Measurements from ENCODE around the gene P2RX7. TPM values are rescaled to one million over a fixed set of nuclear protein-coding genes. Genes with fewer than 3 reads are reported as not detected.

The P2RX7 gene
- total and polyA plus RNA-seq, 5 donors from 2014 or later, result 3.4 to 23.5 (median 6.2) TPM

DNA sequence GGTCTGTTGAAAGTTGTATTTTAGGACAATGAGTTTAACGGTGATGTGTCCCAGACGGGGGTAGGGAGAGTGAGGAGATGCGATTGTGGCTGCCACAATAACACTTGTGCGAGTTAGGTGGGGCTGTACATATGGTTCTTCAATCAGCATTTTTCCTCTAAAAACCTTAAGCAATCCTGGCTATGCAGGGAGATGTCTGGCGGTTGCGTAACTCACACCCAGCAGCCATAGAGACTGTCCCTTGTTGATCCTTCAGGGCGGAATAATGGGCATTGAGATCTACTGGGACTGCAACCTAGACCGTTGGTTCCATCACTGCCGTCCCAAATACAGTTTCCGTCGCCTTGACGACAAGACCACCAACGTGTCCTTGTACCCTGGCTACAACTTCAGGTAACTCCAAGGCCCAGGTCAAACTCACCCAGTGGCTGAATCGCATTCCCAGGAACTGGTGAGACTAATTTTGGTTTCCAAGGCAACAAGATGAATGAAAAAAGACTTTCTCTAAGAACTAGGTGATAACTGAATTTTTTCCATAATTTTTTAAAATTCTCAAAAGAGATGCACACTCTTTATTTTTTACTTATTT lies 34.6 kb downstream of the P2RX7 start:
- H3K4me1 ChIP-seq (ENCODE audit: control insufficient read depth, insufficient read depth, low read length, poor library complexity, severe bottlenecking), result no peaks in the 10 kb centered on the region
- peaks cover 18% of the 10 kb centered on the region for H3K36me3 ChIP-seq (ENCODE audit: control insufficient read depth, insufficient read depth, low read length)
- no peaks in the 10 kb centered on the region for H3K27me3 ChIP-seq (ENCODE audit: control insufficient read depth, insufficient read depth, low read length)
- Mint-ChIP-seq H3K4me3 (no peak overlapping the region), H3K27ac (peak overlapping the region in 1 of 3 donors; percentile 31), H3K4me1 (peaks cover 0 to 5% (median 0%) of the 10 kb centered on the region in 4 donors), H3K9me3 (peaks cover 0 to 2% (median 0%) of the 10 kb centered on the region in 7 donors), H3K36me3 (peaks cover 29% of the 10 kb centered on the region), H3K27me3 (no peaks in the 10 kb centered on the region)
- ATAC-seq (ENCODE audit: low read depth in 2 of 2) (no peak), DNase-seq (no peak)
- H3K9me3 ChIP-seq (ENCODE audit: control insufficient read depth in 2 of 2, low read length in 2 of 2), result no peaks in the 10 kb centered on the region
- no peak overlapping the region for H3K27ac ChIP-seq (ENCODE audit: insufficient read depth, low read length, poor library complexity, severe bottlenecking)
- H3K4me3 ChIP-seq (ENCODE audit: low read depth, low read length), result no peak overlapping the region

DNA sequence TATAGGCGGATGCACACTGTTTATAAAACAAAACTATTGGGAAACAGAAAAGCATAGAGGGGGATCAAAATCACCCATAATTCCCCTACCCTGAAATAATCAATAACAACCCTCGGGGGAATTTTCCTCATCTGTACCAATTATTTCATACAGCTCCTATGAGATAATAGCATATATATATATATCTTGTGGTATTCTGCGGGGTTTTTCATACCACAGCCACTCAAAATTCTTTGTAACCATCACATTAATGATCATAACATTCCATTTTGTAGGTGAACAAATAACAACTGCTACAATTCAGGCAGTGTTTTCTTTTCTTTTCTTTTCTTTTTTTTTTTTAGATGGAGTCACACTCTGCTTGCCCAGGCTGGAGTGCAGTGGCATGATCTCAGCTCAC lies 35.3 kb downstream of the P2RX7 start:
- Mint-ChIP-seq H3K27me3 (no peaks in the 10 kb centered on the region), H3K36me3 (peaks cover 33% of the 10 kb centered on the region), H3K27ac (no peak overlapping the region), H3K4me3 (no peak overlapping the region), H3K4me1 (peaks cover 0 to 5% (median 0%) of the 10 kb centered on the region in 4 donors), H3K9me3 (peaks cover 0 to 2% (median 0%) of the 10 kb centered on the region in 7 donors)
- H3K4me1 ChIP-seq (ENCODE audit: control insufficient read depth, insufficient read depth, low read length, poor library complexity, severe bottlenecking), result no peaks in the 10 kb centered on the region
- no peak overlapping the region for H3K4me3 ChIP-seq (ENCODE audit: low read depth, low read length)
- no peak for DNase-seq
- no peak overlapping the region for H3K27ac ChIP-seq (ENCODE audit: insufficient read depth, low read length, poor library complexity, severe bottlenecking)
- H3K36me3 ChIP-seq (ENCODE audit: control insufficient read depth, insufficient read depth, low read length), result peaks cover 18% of the 10 kb centered on the region
- H3K27me3 ChIP-seq (ENCODE audit: control insufficient read depth, insufficient read depth, low read length), result no peaks in the 10 kb centered on the region
- no peak for ATAC-seq (ENCODE audit: low read depth in 2 of 2)
- no peaks in the 10 kb centered on the region for H3K9me3 ChIP-seq (ENCODE audit: control insufficient read depth in 2 of 2, low read length in 2 of 2)

DNA sequence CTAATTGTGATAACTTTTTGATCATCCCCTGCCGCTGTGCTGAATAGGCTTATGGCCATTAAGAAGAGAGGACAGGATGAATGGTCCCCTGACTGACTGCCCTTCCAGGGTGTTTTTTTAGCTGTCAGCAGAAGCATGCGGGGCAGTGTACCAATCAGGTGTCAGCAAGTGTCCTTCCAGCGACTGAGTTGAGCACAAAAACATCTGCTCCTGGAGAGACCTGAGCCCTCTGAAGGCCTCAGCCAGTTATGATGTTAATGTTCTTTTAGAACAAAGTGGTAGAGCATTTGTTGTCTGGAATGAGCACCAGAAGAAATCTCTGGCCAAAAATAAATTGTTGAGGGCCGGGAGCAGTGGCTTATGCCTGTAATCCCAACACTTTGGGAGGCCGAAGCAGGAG lies 37.5 kb downstream of the P2RX7 start:
- H3K4me1 Mint-ChIP-seq, result peaks cover 0 to 5% (median 0%) of the 10 kb centered on the region in 4 donors
- no peak for ATAC-seq (ENCODE audit: low read depth in 2 of 2)
- H3K36me3 ChIP-seq (ENCODE audit: control insufficient read depth, insufficient read depth, low read length), result peaks cover 17% of the 10 kb centered on the region
- no peaks in the 10 kb centered on the region for H3K27me3 ChIP-seq (ENCODE audit: control insufficient read depth, insufficient read depth, low read length)
- H3K9me3 ChIP-seq (ENCODE audit: control insufficient read depth in 2 of 2, low read length in 2 of 2), result no peaks in the 10 kb centered on the region
- H3K27ac Mint-ChIP-seq, result no peak overlapping the region
- H3K36me3 Mint-ChIP-seq, result peaks cover 38% of the 10 kb centered on the region
- peaks cover 0 to 2% (median 0%) of the 10 kb centered on the region in 7 donors for H3K9me3 Mint-ChIP-seq
- H3K4me1 ChIP-seq (ENCODE audit: control insufficient read depth, insufficient read depth, low read length, poor library complexity, severe bottlenecking), result no peaks in the 10 kb centered on the region
- DNase-seq, result no peak
- no peak overlapping the region for H3K27ac ChIP-seq (ENCODE audit: insufficient read depth, low read length, poor library complexity, severe bottlenecking)
- H3K27me3 Mint-ChIP-seq, result no peaks in the 10 kb centered on the region
- no peak overlapping the region for H3K4me3 Mint-ChIP-seq
- H3K4me3 ChIP-seq (ENCODE audit: low read depth, low read length), result no peak overlapping the region

DNA sequence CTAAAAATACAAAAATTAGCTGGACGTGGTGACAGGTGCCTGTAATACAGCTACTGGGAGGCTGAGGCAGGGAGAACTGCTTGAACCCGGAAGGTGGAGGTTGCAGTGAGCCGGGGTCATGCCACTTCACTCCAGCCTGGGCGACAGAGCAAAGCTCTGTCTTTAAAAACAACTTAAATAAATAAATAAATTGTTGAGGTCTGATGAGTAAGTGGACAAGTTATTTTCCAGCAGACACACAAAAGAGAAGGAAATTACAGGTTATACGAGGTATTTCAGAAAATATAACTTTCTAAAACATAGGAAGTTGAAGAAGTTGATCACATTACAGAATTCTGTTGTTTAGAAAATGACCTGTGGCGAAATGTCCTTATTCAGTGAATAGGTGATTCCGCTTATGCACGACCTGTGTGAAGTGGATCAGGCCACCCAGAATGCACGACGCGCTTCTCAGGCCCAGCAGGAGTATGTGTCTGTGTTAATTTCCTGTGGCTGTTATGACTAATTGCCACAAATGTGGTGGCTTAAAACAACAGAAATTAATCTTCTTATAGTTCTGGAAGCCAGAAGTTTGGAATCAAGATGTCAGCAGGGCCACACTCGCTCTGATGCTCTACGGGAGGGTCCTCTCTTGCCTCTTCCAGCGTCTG lies 38.1 kb downstream of the P2RX7 start:
- Histone ChIP-seq H3K27ac (ENCODE audit: insufficient read depth, low read length, poor library complexity, severe bottlenecking) (no peak overlapping the region), H3K9me3 (ENCODE audit: control insufficient read depth in 2 of 2, low read length in 2 of 2) (no peaks in the 10 kb centered on the region), H3K27me3 (ENCODE audit: control insufficient read depth, insufficient read depth, low read length) (no peaks in the 10 kb centered on the region), H3K4me3 (ENCODE audit: low read depth, low read length) (no peak overlapping the region), H3K4me1 (ENCODE audit: control insufficient read depth, insufficient read depth, low read length, poor library complexity, severe bottlenecking) (no peaks in the 10 kb centered on the region), H3K36me3 (ENCODE audit: control insufficient read depth, insufficient read depth, low read length) (peaks cover 12% of the 10 kb centered on the region)
- DNase-seq (no peak), ATAC-seq (ENCODE audit: low read depth in 2 of 2) (no peak)
- Mint-ChIP-seq H3K4me3 (no peak overlapping the region), H3K9me3 (peaks cover 0 to 2% (median 0%) of the 10 kb centered on the region in 7 donors), H3K4me1 (peaks cover 0 to 5% (median 0%) of the 10 kb centered on the region in 4 donors), H3K36me3 (peaks cover 36% of the 10 kb centered on the region), H3K27me3 (no peaks in the 10 kb centered on the region), H3K27ac (no peak overlapping the region)

DNA sequence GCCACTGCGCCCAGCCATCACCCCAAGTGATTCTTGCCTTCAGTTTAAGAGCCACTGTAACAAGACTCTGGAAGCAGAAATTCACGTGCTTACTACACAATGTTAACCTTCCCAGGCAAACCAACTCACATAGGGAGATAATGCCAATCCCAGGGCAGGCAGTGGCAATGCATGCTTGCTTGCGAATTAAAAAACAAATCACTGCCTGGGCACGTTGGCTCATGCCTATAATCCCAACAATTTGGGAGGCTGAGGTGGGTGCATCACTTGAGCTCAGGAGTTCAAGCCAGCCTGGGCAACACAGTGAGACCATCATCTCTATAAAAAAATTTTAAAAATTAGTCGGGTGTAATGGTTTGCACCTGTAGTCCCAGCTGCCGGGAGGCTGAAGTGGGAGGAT lies 39.5 kb downstream of the P2RX7 start:
- Histone ChIP-seq H3K36me3 (ENCODE audit: control insufficient read depth, insufficient read depth, low read length) (peaks cover 7% of the 10 kb centered on the region), H3K9me3 (ENCODE audit: control insufficient read depth in 2 of 2, low read length in 2 of 2) (no peaks in the 10 kb centered on the region), H3K4me3 (ENCODE audit: low read depth, low read length) (no peak overlapping the region), H3K27ac (ENCODE audit: insufficient read depth, low read length, poor library complexity, severe bottlenecking) (no peak overlapping the region), H3K27me3 (ENCODE audit: control insufficient read depth, insufficient read depth, low read length) (no peaks in the 10 kb centered on the region), H3K4me1 (ENCODE audit: control insufficient read depth, insufficient read depth, low read length, poor library complexity, severe bottlenecking) (no peaks in the 10 kb centered on the region)
- no peaks in the 10 kb centered on the region for H3K27me3 Mint-ChIP-seq
- peaks cover 36% of the 10 kb centered on the region for H3K36me3 Mint-ChIP-seq
- ATAC-seq (ENCODE audit: low read depth in 2 of 2), result no peak
- H3K27ac Mint-ChIP-seq, result peak overlapping the region in 1 of 3 donors; percentile 36
- H3K4me1 Mint-ChIP-seq, result peaks cover 0 to 5% (median 0%) of the 10 kb centered on the region in 4 donors
- H3K4me3 Mint-ChIP-seq, result no peak overlapping the region
- peaks cover 0 to 2% (median 0%) of the 10 kb centered on the region in 7 donors for H3K9me3 Mint-ChIP-seq
- DNase-seq, result no peak

DNA sequence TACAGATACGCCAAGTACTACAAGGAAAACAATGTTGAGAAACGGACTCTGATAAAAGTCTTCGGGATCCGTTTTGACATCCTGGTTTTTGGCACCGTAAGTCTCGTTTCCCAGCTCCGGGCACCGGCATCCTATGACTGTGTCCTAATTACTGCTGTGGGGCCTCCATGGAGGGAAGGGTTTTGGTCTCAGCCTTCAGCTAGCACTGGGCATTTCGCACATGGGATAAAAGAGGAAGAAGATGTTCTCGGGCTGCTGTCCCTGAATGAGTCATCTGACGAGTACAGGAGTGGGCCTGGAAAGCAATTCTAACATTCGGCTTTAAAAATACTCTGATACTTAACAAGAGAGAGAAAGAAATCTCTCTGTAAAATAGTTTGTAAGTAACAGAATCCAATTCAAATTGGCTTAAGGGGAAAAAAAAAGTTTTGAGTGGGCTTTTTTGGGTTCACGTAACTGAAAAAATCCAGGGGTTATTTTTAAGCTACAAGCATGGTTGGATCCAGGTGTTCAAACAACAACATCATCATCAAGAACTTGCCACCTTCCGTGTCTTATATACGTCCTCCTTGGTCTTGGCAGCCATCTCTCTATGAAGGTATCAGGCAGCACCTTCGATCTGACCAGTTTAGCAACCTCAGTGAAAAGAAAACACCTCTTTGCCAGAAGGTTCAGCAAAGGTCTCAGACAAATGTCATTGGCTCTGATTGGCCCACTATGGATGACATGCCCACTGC lies 42.9 kb downstream of the P2RX7 start:
- peaks cover 0 to 5% (median 0%) of the 10 kb centered on the region in 4 donors for H3K4me1 Mint-ChIP-seq
- Histone ChIP-seq H3K9me3 (ENCODE audit: control insufficient read depth in 2 of 2, low read length in 2 of 2) (no peaks in the 10 kb centered on the region), H3K4me3 (ENCODE audit: low read depth, low read length) (no peak overlapping the region), H3K27me3 (ENCODE audit: control insufficient read depth, insufficient read depth, low read length) (no peaks in the 10 kb centered on the region), H3K36me3 (ENCODE audit: control insufficient read depth, insufficient read depth, low read length) (peaks cover 3% of the 10 kb centered on the region), H3K4me1 (ENCODE audit: control insufficient read depth, insufficient read depth, low read length, poor library complexity, severe bottlenecking) (no peaks in the 10 kb centered on the region), H3K27ac (ENCODE audit: insufficient read depth, low read length, poor library complexity, severe bottlenecking) (no peak overlapping the region)
- H3K36me3 Mint-ChIP-seq, result peaks cover 30% of the 10 kb centered on the region
- ATAC-seq (ENCODE audit: low read depth in 2 of 2) (no peak), DNase-seq (no peak)
- H3K4me3 Mint-ChIP-seq, result no peak overlapping the region
- no peaks in the 10 kb centered on the region for H3K9me3 Mint-ChIP-seq
- peak overlapping the region; percentile 2 to 38 (median 31) for H3K27ac Mint-ChIP-seq
- no peaks in the 10 kb centered on the region for H3K27me3 Mint-ChIP-seq

DNA sequence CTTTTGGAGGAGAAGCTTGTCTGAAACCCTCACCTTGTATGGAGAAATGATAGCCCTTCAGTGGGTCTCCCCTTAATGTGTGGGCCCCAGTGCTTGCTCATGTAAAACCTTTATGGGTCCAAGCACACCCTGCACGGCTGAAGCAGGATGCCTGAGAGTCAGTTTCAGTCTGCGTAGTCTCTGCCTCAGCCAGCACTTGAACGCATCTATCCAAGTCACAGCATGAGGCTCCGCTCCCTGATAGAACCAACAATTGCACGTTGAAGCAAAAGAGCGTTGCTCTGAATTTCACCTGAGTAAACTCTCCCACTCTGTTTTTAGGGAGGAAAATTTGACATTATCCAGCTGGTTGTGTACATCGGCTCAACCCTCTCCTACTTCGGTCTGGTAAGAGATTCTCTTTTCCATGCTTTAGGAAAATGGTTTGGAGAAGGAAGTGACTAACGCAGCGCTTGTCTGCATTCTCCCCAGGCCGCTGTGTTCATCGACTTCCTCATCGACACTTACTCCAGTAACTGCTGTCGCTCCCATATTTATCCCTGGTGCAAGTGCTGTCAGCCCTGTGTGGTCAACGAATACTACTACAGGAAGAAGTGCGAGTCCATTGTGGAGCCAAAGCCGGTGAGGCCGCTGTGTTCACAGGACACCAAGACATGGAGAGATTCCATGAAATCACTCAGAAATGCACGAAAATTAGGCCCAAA lies 44.3 kb downstream of the P2RX7 start:
- DNase-seq, result no peak
- H3K27ac Mint-ChIP-seq, result no peak overlapping the region
- H3K4me3 Mint-ChIP-seq, result no peak overlapping the region
- no peak overlapping the region for H3K27ac ChIP-seq (ENCODE audit: insufficient read depth, low read length, poor library complexity, severe bottlenecking)
- H3K4me1 ChIP-seq (ENCODE audit: control insufficient read depth, insufficient read depth, low read length, poor library complexity, severe bottlenecking), result no peaks in the 10 kb centered on the region
- no peaks in the 10 kb centered on the region for H3K9me3 ChIP-seq (ENCODE audit: control insufficient read depth in 2 of 2, low read length in 2 of 2)
- no peak overlapping the region for H3K4me3 ChIP-seq (ENCODE audit: low read depth, low read length)
- H3K36me3 ChIP-seq (ENCODE audit: control insufficient read depth, insufficient read depth, low read length), result no peaks in the 10 kb centered on the region
- H3K36me3 Mint-ChIP-seq, result peaks cover 31% of the 10 kb centered on the region
- no peaks in the 10 kb centered on the region for H3K4me1 Mint-ChIP-seq
- H3K27me3 ChIP-seq (ENCODE audit: control insufficient read depth, insufficient read depth, low read length), result no peaks in the 10 kb centered on the region
- ATAC-seq (ENCODE audit: low read depth in 2 of 2), result no peak
- no peaks in the 10 kb centered on the region for H3K27me3 Mint-ChIP-seq
- H3K9me3 Mint-ChIP-seq, result no peaks in the 10 kb centered on the region
